Gastrocnemius medialis (tissue), 4 donors: ENCODE results near the gene KAZN.

Experiments used
- CTCF ChIP-seq, 5 experiments: fragments of 450-650 bp in 3 of 5; fragments of 200-600 bp in 2 of 5; sonication (generic) in 2 of 5; IDR thresholded peaks in 4 of 5; conservative IDR thresholded peaks in 1 of 5; 1 replicate in 4 of 5; 2 replicates in 1 of 5; pipeline ENCODE4 v1.5.1; 2016 to 2019; ENCODE audit warnings: antibody characterized with exemption in 5 of 5, mild to moderate bottlenecking in 3 of 5, moderate library complexity in 3 of 5
- POLR2A ChIP-seq, 2 donors: fragments of 450-650 bp; IDR thresholded peaks; one replicate each; pipeline ENCODE4 v1.6.1; 2017; ENCODE audit warnings: antibody characterized with exemption in 2 of 2, mild to moderate bottlenecking in 2 of 2, moderate library complexity in 2 of 2

- no peak for TF ChIP-seq CTCF (IDR thresholded peaks at IDR 0.05 in 4 of 5, conservative IDR thresholded peaks at IDR 0.05 in 1 of 5)
- TF ChIP-seq POLR2A (IDR thresholded peaks at IDR 0.05): no peak
Measured at GRCh38 chr1:14937288-14937949, 338.9 kb downstream of the KAZN start.
